ENCODE data around the gene ATP2B3. TPM values are rescaled to one million over a fixed set of nuclear protein-coding genes. Genes with fewer than 3 reads are reported as not detected.

The ATP2B3 gene
- total RNA-seq, 2 donors from 2014 or later: not detected

- Mint-ChIP-seq H3K9me3 (no peaks in the 10 kb centered on the region), H3K36me3 (no peaks in the 10 kb centered on the region), H3K27ac (no peak overlapping the region)
- ATAC-seq (no peak), DNase-seq (ENCODE audit: low spot score in 2 of 2) (no peak)
Measured at GRCh38 chrX:153516073-153516472, 1.4 kb upstream of the ATP2B3 start.

- no peaks in the 10 kb centered on the region for H3K36me3 Mint-ChIP-seq
- no peak overlapping the region for H3K27ac Mint-ChIP-seq
- ATAC-seq (no peak), DNase-seq (ENCODE audit: low spot score in 2 of 2) (no peak)
- no peaks in the 10 kb centered on the region for H3K9me3 Mint-ChIP-seq
Measured at GRCh38 chrX:153517946-153518834, 748 bp downstream of the ATP2B3 start.

GRCh38 chrX:153519569-153520286 lies 2.3 kb downstream of the ATP2B3 start:
- ATAC-seq: no peak

GRCh38 chrX:153520287-153520917 lies 3.0 kb downstream of the ATP2B3 start:
- H3K9me3 Mint-ChIP-seq: no peaks in the 10 kb centered on the region
- DNase-seq (ENCODE audit: low spot score in 2 of 2): no peak
- H3K27ac Mint-ChIP-seq: no peak overlapping the region
- ATAC-seq: no peak
- H3K36me3 Mint-ChIP-seq: no peaks in the 10 kb centered on the region

More at GRCh38 chrX:153519569-153520286, 2.3 kb downstream of the ATP2B3 start:
- Mint-ChIP-seq H3K9me3 (no peaks in the 10 kb centered on the region), H3K36me3 (no peaks in the 10 kb centered on the region), H3K27ac (no peak overlapping the region)
- no peak for DNase-seq (ENCODE audit: low spot score in 2 of 2)

GRCh38 chrX:153521034-153521433 lies 3.6 kb downstream of the ATP2B3 start:
- H3K27ac Mint-ChIP-seq: no peak overlapping the region
- no peaks in the 10 kb centered on the region for H3K36me3 Mint-ChIP-seq
- DNase-seq (ENCODE audit: low spot score in 2 of 2) (no peak), ATAC-seq (no peak)
- H3K9me3 Mint-ChIP-seq: no peaks in the 10 kb centered on the region

GRCh38 chrX:153522259-153522658 lies 4.8 kb downstream of the ATP2B3 start:
- no peak for ATAC-seq
- DNase-seq (ENCODE audit: low spot score in 2 of 2): no peak
- Mint-ChIP-seq H3K9me3 (no peaks in the 10 kb centered on the region), H3K27ac (no peak overlapping the region), H3K36me3 (no peaks in the 10 kb centered on the region)

GRCh38 chrX:153523269-153523668 lies 5.8 kb downstream of the ATP2B3 start:
- no peaks in the 10 kb centered on the region for H3K9me3 Mint-ChIP-seq
- H3K27ac Mint-ChIP-seq: no peak overlapping the region
- H3K36me3 Mint-ChIP-seq: no peaks in the 10 kb centered on the region
- DNase-seq (ENCODE audit: low spot score in 2 of 2): no peak
- no peak for ATAC-seq

- no peaks in the 10 kb centered on the region for H3K9me3 Mint-ChIP-seq
- ATAC-seq: no peak
- no peak for DNase-seq (ENCODE audit: low spot score in 2 of 2)
- H3K27ac Mint-ChIP-seq: no peak overlapping the region
- no peaks in the 10 kb centered on the region for H3K36me3 Mint-ChIP-seq
Measured at GRCh38 chrX:153524234-153524633, 6.8 kb downstream of the ATP2B3 start.

- ATAC-seq: no peak
- Mint-ChIP-seq H3K27ac (no peak overlapping the region), H3K9me3 (no peaks in the 10 kb centered on the region), H3K36me3 (no peaks in the 10 kb centered on the region)
- no peak for DNase-seq (ENCODE audit: low spot score in 2 of 2)
Measured at GRCh38 chrX:153525451-153525850, 8.0 kb downstream of the ATP2B3 start.

GRCh38 chrX:153526042-153526441 lies 8.6 kb downstream of the ATP2B3 start:
- ATAC-seq: no peak
- Mint-ChIP-seq H3K9me3 (no peaks in the 10 kb centered on the region), H3K27ac (no peak overlapping the region), H3K36me3 (no peaks in the 10 kb centered on the region)
- no peak for DNase-seq (ENCODE audit: low spot score in 2 of 2)

- Mint-ChIP-seq H3K9me3 (no peaks in the 10 kb centered on the region), H3K27ac (no peak overlapping the region), H3K36me3 (no peaks in the 10 kb centered on the region)
- ATAC-seq: no peak
- DNase-seq (ENCODE audit: low spot score in 2 of 2): no peak
Measured at GRCh38 chrX:153526801-153527200, 9.4 kb downstream of the ATP2B3 start.

- ATAC-seq (no peak), DNase-seq (ENCODE audit: low spot score in 2 of 2) (no peak)
- Mint-ChIP-seq H3K9me3 (no peaks in the 10 kb centered on the region), H3K27ac (no peak overlapping the region), H3K36me3 (no peaks in the 10 kb centered on the region)
Measured at GRCh38 chrX:153527208-153527607, 9.8 kb downstream of the ATP2B3 start.

GRCh38 chrX:153530411-153531129 lies 13.1 kb downstream of the ATP2B3 start:
- no peaks in the 10 kb centered on the region for H3K36me3 Mint-ChIP-seq
- ATAC-seq: no peak
- no peaks in the 10 kb centered on the region for H3K9me3 Mint-ChIP-seq
- no peak overlapping the region for H3K27ac Mint-ChIP-seq
- DNase-seq (ENCODE audit: low spot score in 2 of 2): no peak

GRCh38 chrX:153533091-153533490 lies 15.6 kb downstream of the ATP2B3 start:
- ATAC-seq: no peak
- Mint-ChIP-seq H3K36me3 (no peaks in the 10 kb centered on the region), H3K9me3 (no peaks in the 10 kb centered on the region), H3K27ac (no peak overlapping the region)
- DNase-seq (ENCODE audit: low spot score in 2 of 2): no peak

- DNase-seq (ENCODE audit: low spot score in 2 of 2): no peak
- Mint-ChIP-seq H3K27ac (no peak overlapping the region), H3K36me3 (no peaks in the 10 kb centered on the region), H3K9me3 (no peaks in the 10 kb centered on the region)
- ATAC-seq: no peak
Measured at GRCh38 chrX:153537080-153537479, 19.6 kb downstream of the ATP2B3 start.

- DNase-seq (ENCODE audit: low spot score in 2 of 2) (no peak), ATAC-seq (no peak)
- Mint-ChIP-seq H3K27ac (no peak overlapping the region), H3K9me3 (no peaks in the 10 kb centered on the region), H3K36me3 (no peaks in the 10 kb centered on the region)
Measured at GRCh38 chrX:153537526-153538295, 20.3 kb downstream of the ATP2B3 start.

All from activated naive CD4-positive, alpha-beta T cell treated with anti-CD3 and anti-CD28 coated beads, Interleukin-2, amount 50 U/mL, for 72 hours (primary cell).